ENCODE results near the gene SLC6A9. TPM values are rescaled to one million over a fixed set of nuclear protein-coding genes. Genes with fewer than 3 reads are reported as not detected.

The SLC6A9 gene
- total RNA-seq, 1 donor from 2014 or later, result 61.7 TPM

DNA sequence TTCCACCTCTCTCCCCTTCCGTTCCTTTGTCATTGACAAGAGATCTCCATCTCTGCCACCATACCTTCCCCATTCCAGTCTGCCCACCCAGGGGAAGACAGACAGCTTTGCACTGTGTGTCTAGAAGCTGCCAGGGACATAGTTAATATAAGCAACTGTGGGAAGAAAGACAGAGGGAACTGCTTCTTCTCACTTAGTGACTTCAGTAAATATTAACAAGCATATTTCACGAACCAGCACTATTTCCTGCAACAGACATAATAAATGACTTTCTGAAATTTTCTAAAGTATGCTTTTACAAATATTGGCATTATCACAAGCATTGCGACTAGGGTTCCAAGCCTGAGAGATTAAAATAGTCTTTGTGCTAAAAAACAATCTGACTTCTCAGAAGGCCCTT, 43.2 kb upstream of the SLC6A9 start:
- DNase-seq (ENCODE audit: low spot score), result no peak
- TF ChIP-seq, protein P1, sequence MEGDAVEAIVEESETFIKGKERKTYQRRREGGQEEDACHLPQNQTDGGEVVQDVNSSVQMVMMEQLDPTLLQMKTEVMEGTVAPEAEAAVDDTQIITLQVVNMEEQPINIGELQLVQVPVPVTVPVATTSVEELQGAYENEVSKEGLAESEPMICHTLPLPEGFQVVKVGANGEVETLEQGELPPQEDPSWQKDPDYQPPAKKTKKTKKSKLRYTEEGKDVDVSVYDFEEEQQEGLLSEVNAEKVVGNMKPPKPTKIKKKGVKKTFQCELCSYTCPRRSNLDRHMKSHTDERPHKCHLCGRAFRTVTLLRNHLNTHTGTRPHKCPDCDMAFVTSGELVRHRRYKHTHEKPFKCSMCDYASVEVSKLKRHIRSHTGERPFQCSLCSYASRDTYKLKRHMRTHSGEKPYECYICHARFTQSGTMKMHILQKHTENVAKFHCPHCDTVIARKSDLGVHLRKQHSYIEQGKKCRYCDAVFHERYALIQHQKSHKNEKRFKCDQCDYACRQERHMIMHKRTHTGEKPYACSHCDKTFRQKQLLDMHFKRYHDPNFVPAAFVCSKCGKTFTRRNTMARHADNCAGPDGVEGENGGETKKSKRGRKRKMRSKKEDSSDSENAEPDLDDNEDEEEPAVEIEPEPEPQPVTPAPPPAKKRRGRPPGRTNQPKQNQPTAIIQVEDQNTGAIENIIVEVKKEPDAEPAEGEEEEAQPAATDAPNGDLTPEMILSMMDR (IDR thresholded peaks at IDR 0.05), result no peak
- no peak overlapping the region for H3K4me3 Mint-ChIP-seq (ENCODE audit: unreplicated experiment)
- H3K9me3 Mint-ChIP-seq (ENCODE audit: low read depth), result no peaks in the 10 kb centered on the region
- no peaks in the 10 kb centered on the region for H3K27me3 Mint-ChIP-seq (ENCODE audit: low read depth)
- peaks cover 28% of the 10 kb centered on the region for H3K4me1 Mint-ChIP-seq (ENCODE audit: low read depth)
- peak overlapping the region; percentile 88 for H3K27ac Mint-ChIP-seq (ENCODE audit: unreplicated experiment)
- H3K36me3 Mint-ChIP-seq (ENCODE audit: low read depth), result peaks cover 2% of the 10 kb centered on the region

DNA sequence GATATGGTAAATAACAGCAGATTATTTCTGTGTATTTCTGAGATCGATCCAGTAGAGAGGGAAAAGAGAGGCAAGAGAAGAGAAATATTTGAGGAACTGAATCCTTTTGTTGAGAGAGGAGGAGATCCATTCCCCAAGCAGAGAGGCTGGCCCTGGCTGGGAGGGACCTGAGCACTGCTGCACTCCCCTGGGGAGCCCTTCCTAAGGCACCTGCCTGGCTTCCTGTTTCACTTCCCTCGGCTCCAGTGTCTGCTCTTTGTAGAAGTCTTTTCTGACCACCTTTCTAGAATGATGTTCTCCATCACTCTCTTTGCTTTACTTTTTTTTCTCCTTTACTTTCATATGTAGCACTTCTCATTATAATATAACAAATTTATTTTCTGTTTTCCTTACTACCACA, 42.3 kb upstream of the SLC6A9 start:
- Mint-ChIP-seq H3K27ac (ENCODE audit: unreplicated experiment) (no peak overlapping the region), H3K9me3 (ENCODE audit: low read depth) (no peaks in the 10 kb centered on the region), H3K36me3 (ENCODE audit: low read depth) (peaks cover 2% of the 10 kb centered on the region), H3K4me1 (ENCODE audit: low read depth) (peaks cover 28% of the 10 kb centered on the region), H3K4me3 (ENCODE audit: unreplicated experiment) (no peak overlapping the region), H3K27me3 (ENCODE audit: low read depth) (no peaks in the 10 kb centered on the region)
- TF ChIP-seq, protein P1 (IDR thresholded peaks at IDR 0.05), result no peak
- no peak for DNase-seq (ENCODE audit: low spot score)

DNA sequence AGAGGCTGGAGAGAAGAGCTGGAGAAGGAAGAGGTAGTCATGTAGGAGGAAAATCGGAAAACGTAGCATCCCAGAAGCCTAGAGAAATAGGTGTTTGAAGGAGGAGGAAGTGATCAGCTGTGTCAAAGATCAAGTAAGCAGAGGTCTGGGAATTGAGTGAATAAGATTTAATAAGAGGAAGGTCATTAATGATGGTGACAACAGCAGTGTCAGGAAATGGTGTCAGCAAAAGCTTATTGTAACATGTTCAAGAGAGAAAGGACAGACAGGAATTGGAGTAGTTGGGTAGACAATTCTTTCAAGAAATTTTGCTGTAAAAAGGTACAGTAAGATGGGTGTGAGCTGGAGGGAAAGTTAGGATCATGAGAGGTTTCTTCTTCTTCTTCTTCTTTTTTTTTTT, 41.6 kb upstream of the SLC6A9 start:
- Mint-ChIP-seq H3K4me1 (ENCODE audit: low read depth) (peaks cover 30% of the 10 kb centered on the region), H3K9me3 (ENCODE audit: low read depth) (no peaks in the 10 kb centered on the region), H3K4me3 (ENCODE audit: unreplicated experiment) (no peak overlapping the region), H3K27me3 (ENCODE audit: low read depth) (no peaks in the 10 kb centered on the region), H3K36me3 (ENCODE audit: low read depth) (peaks cover 2% of the 10 kb centered on the region), H3K27ac (ENCODE audit: unreplicated experiment) (no peak overlapping the region)
- no peak for DNase-seq (ENCODE audit: low spot score)
- TF ChIP-seq, protein P1 (IDR thresholded peaks at IDR 0.05), result no peak

DNA sequence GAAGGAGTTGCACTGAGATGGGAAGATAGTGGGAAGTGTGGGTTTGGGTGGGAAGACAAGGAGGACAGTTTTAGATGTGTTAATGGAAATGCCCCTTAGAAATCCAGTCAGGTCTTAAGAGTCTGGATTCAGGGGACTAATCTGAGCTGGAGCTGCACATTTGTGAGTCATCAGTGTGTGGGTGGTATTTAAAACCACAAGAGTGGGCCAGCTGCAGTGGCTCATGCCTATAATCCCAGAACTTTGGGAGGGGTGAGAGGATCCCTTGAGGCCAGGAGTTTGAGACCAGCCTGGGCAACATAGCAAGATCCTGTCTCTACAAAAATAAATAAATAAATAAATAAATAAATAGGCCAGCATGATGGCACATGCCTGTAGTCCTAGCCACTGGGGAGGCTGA, 40.9 kb upstream of the SLC6A9 start:
- Mint-ChIP-seq H3K27ac (ENCODE audit: unreplicated experiment) (no peak overlapping the region), H3K4me3 (ENCODE audit: unreplicated experiment) (no peak overlapping the region), H3K27me3 (ENCODE audit: low read depth) (peaks cover 6% of the 10 kb centered on the region), H3K9me3 (ENCODE audit: low read depth) (no peaks in the 10 kb centered on the region), H3K4me1 (ENCODE audit: low read depth) (peaks cover 30% of the 10 kb centered on the region), H3K36me3 (ENCODE audit: low read depth) (peaks cover 2% of the 10 kb centered on the region)
- TF ChIP-seq, protein P1 (IDR thresholded peaks at IDR 0.05), result no peak
- DNase-seq (ENCODE audit: low spot score), result no peak

DNA sequence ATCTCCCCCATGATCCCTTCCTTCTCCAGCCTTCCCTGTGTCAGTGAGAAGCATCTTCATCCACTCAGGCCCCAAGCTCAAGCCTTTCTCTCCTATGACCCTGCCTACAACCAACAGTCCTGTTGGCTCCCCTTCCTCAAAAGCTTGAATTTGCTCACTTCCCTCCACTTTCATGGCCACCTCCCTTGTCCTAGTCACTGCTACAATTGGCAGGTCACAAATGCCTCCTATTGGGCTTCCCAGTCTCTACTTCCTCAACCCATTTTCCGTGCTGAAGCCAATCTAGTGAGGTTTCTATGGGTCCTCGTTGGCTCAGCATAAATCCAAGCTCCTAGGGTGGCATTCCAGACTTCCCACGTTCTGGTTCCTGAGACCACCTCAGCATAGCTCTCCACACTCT, 40.2 kb upstream of the SLC6A9 start:
- Mint-ChIP-seq H3K4me1 (ENCODE audit: low read depth) (peaks cover 30% of the 10 kb centered on the region), H3K4me3 (ENCODE audit: unreplicated experiment) (no peak overlapping the region), H3K27me3 (ENCODE audit: low read depth) (peaks cover 7% of the 10 kb centered on the region), H3K27ac (ENCODE audit: unreplicated experiment) (no peak overlapping the region), H3K9me3 (ENCODE audit: low read depth) (no peaks in the 10 kb centered on the region), H3K36me3 (ENCODE audit: low read depth) (peaks cover 2% of the 10 kb centered on the region)
- no peak for DNase-seq (ENCODE audit: low spot score)
- TF ChIP-seq, protein P1 (IDR thresholded peaks at IDR 0.05), result no peak
